ENCODE measurements around the gene SPESP1.

The SPESP1 gene

GRCh38 chr15:68930268-68931022 is at the start of gene SPESP1:
TSS of gene SPESP1 (plus strand) at chr15:68930525. CDS start at chr15:68930654, 129 bp downstream.
- no peak for TF ChIP-seq CTCF (conservative IDR thresholded peaks at IDR 0.05)
- H3K27ac ChIP-seq = no peak within 1 kb of the TSS

GRCh38 chr15:68885070-68885469 is 45.3 kb upstream of the SPESP1 start:
- 0 out of 2 replicates have a peak overlapping the region, but pooled peaks have one; percentile 5 for H3K27ac ChIP-seq
- no peak for TF ChIP-seq CTCF (conservative IDR thresholded peaks at IDR 0.05)

DNA sequence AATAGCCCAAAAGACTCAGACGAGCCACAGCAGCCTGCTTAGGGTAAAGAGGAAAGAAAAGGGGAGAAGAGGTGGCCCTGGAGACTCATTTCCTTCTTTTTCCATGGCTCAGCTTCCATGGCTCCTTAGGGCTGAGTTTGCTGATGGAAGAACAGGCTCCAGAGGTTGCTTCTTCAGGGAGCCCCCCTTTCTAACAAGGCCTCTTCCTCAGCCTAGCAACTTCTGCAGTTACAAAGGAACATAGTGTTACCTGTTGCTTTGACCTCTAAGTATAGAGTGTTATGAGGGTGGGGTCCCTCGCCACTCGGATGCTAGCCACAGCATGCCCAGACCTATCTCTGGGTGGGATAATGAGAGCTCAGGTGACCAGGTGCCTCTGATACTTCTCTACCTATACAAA is 43.2 kb upstream of the SPESP1 start:
- no peak overlapping the region for H3K27ac ChIP-seq
- TF ChIP-seq CTCF (conservative IDR thresholded peaks at IDR 0.05) = no peak

DNA sequence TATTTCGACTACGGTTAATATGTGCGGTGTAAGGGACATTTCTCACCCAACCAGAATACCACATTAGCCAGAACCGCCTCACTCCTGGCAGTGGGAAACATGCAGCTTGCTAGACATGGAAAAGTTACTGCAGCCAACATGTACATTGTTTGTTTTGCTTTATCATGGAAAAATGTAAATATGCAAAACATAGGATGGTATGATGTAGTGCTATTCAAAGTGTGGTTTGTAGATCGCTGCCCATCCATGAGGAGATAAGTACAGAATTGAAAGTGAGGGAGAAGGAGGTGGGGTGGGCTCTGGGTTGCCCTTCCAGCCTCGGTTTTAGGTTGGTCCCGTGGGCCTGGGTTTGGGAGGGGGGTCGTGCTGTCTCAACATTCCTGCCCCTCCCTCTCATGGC is 42.5 kb upstream of the SPESP1 start:
- TF ChIP-seq CTCF (conservative IDR thresholded peaks at IDR 0.05) = no peak
- no peak overlapping the region for H3K27ac ChIP-seq

- no peak for TF ChIP-seq CTCF (conservative IDR thresholded peaks at IDR 0.05)
Observed at GRCh38 chr15:68888419-68888818, 41.9 kb upstream of the SPESP1 start.

DNA sequence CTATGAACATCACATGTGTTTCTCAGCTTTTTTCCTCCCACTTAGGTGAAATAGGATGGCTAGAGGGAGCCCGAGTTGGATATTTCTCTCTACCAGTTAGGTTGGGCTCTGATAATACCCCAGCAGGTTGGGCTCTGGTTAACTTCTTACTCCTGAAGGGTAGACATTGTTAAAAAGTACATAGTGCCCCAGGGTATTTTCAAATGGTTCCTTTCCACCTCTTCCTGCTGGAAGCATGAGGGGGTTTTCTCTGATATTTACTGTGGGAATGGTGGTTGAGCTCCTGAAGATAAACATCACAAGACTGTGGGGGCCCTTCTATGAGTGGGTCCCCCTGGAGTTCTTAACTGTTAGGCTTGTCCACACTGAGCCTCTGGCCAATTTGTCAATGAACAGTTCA is 36.1 kb upstream of the SPESP1 start:
- H3K27ac ChIP-seq = no peak overlapping the region
- TF ChIP-seq CTCF (conservative IDR thresholded peaks at IDR 0.05) = no peak

More at GRCh38 chr15:68888419-68888818, 41.9 kb upstream of the SPESP1 start:
- no peak overlapping the region for H3K27ac ChIP-seq

- no peak for TF ChIP-seq CTCF (conservative IDR thresholded peaks at IDR 0.05)
- peak overlapping the region; percentile 32; the same call in 1 of the 2 replicates for H3K27ac ChIP-seq
Observed at GRCh38 chr15:68896178-68896577, 34.1 kb upstream of the SPESP1 start.
